ENCODE measurements around the gene IWS1.

DNA sequence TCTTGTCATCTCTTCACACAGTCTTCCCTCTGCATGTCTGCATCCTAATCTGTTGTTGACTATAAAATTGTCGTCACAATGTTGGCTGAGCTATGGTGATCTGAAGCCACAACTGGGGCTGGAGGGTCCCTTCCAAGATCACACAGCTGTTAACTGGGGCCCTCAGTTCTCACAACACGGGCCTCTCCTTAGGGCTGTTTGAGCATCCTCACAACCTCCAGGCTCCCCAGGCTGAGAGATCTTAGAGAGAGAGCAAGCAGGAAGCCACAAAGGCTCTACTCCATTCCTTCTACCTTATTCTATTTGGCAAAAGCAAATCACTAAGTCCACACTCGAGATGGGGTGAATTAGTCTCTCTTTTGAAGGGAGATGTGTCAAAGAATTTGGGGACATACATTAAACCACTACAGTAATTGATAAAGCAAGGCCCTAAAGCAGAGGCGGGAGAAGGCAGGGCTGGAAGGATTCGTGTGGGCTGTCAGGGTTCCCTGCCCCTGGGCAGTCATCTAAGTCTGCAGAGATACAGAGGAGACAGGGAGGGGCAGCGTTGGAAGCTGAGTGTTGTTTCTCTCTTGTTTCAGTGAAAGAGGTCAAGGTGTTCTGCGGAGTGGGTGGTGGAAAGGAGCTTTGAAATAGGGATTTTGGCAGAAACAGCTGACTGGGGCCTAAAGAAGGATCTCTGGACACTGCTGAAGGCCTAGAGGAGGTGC lies 25.1 kb upstream of the IWS1 start:
- no peak for TF ChIP-seq POLR2AphosphoS5 (IDR thresholded peaks at IDR 0.05)
- TF ChIP-seq, protein P1, sequence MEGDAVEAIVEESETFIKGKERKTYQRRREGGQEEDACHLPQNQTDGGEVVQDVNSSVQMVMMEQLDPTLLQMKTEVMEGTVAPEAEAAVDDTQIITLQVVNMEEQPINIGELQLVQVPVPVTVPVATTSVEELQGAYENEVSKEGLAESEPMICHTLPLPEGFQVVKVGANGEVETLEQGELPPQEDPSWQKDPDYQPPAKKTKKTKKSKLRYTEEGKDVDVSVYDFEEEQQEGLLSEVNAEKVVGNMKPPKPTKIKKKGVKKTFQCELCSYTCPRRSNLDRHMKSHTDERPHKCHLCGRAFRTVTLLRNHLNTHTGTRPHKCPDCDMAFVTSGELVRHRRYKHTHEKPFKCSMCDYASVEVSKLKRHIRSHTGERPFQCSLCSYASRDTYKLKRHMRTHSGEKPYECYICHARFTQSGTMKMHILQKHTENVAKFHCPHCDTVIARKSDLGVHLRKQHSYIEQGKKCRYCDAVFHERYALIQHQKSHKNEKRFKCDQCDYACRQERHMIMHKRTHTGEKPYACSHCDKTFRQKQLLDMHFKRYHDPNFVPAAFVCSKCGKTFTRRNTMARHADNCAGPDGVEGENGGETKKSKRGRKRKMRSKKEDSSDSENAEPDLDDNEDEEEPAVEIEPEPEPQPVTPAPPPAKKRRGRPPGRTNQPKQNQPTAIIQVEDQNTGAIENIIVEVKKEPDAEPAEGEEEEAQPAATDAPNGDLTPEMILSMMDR (IDR thresholded peaks at IDR 0.05) = no peak
- TF ChIP-seq POLR2A (IDR thresholded peaks at IDR 0.05) = no peak

Measured in breast epithelium (tissue), 3 donors.